MM.1S (cell line): ENCODE data around the gene FLT1.

Source experiments
- CTCF ChIP-seq: fragments of 300-600 bp; sonication (generic); IDR thresholded peaks from 2 replicates; pipeline ENCODE4 v1.5.1; 2016; ENCODE audit warnings: antibody characterized with exemption, low read length, mixed read lengths
- EZH2 ChIP-seq: fragments of 300-600 bp; sonication (generic); optimal IDR thresholded peaks from 2 replicates; pipeline ENCODE3; 2017; ENCODE audit warnings: low read depth, mild to moderate bottlenecking, antibody characterized with exemption, low read length, mixed read lengths

- TF ChIP-seq EZH2 (no peak), CTCF (no peak)
Measured at GRCh38 chr13:28489524-28489931, 5.4 kb downstream of the FLT1 start.
